ENCODE measurements around the gene CBX6.

The CBX6 gene

DNA sequence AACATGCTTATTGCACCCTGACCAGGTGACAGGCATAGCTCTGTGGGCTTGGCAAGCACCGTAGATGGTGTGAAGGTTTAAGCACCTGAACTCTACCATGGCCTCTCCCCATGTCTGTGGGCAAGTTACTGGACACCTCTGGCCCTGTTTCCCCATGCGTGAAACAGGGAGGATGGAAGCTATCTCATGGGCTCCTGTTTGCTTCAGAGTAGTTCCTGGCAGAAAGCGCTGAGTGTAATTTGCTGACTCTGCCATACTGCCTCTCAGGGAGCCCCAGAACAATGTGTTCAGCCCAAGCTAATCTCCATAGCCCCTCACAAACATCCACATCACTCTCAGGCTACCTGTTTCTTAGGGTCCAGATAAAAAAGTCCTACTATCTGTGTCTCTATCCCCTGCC is 2.4 kb downstream of the CBX6 start:
- ATAC-seq, result no peak
- TF ChIP-seq TCF4 (CRISPR knock-in tag; IDR thresholded peaks at IDR 0.05; ENCODE audit: borderline replicate concordance), result no peak
- no peak for TF ChIP-seq TOX (CRISPR knock-in tag; IDR thresholded peaks at IDR 0.05; ENCODE audit: borderline replicate concordance)
- no peak for TF ChIP-seq ZC3H10 (CRISPR knock-in tag; IDR thresholded peaks at IDR 0.05)
- no peak for TF ChIP-seq PPARA (CRISPR knock-in tag; IDR thresholded peaks at IDR 0.05; ENCODE audit: borderline replicate concordance)
- TF ChIP-seq ZFP30 (CRISPR knock-in tag; IDR thresholded peaks at IDR 0.05), result no peak
- no peak for TF ChIP-seq OSR1 (CRISPR knock-in tag; IDR thresholded peaks at IDR 0.05)
- no peak for TF ChIP-seq ZFP3 (CRISPR knock-in tag; IDR thresholded peaks at IDR 0.05)

GRCh38 chr22:38868886-38869381 is 3.1 kb downstream of the CBX6 start:
- no peak for TF ChIP-seq OSR1 (CRISPR knock-in tag; IDR thresholded peaks at IDR 0.05)
- no peak for TF ChIP-seq BACH2 (CRISPR knock-in tag; IDR thresholded peaks at IDR 0.05; ENCODE audit: borderline replicate concordance)
- ATAC-seq, result peak; percentile 76

GRCh38 chr22:38868286-38868721 is 3.7 kb downstream of the CBX6 start:
- TF ChIP-seq ZFP30 (CRISPR knock-in tag; IDR thresholded peaks at IDR 0.05) (no peak), ZFP3 (CRISPR knock-in tag; IDR thresholded peaks at IDR 0.05) (no peak), ZNF8 (CRISPR knock-in tag; IDR thresholded peaks at IDR 0.05) (no peak), GLIS3 (CRISPR knock-in tag; IDR thresholded peaks at IDR 0.05) (no peak), PPARA (CRISPR knock-in tag; IDR thresholded peaks at IDR 0.05; ENCODE audit: borderline replicate concordance) (no peak), ISL1 (CRISPR knock-in tag; IDR thresholded peaks at IDR 0.05) (no peak)
- TF ChIP-seq, protein P1, sequence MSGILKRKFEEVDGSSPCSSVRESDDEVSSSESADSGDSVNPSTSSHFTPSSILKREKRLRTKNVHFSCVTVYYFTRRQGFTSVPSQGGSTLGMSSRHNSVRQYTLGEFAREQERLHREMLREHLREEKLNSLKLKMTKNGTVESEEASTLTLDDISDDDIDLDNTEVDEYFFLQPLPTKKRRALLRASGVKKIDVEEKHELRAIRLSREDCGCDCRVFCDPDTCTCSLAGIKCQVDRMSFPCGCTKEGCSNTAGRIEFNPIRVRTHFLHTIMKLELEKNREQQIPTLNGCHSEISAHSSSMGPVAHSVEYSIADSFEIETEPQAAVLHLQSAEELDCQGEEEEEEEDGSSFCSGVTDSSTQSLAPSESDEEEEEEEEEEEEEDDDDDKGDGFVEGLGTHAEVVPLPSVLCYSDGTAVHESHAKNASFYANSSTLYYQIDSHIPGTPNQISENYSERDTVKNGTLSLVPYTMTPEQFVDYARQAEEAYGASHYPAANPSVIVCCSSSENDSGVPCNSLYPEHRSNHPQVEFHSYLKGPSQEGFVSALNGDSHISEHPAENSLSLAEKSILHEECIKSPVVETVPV (CRISPR knock-in tag; IDR thresholded peaks at IDR 0.05), result no peak
- TF ChIP-seq, protein P2, sequence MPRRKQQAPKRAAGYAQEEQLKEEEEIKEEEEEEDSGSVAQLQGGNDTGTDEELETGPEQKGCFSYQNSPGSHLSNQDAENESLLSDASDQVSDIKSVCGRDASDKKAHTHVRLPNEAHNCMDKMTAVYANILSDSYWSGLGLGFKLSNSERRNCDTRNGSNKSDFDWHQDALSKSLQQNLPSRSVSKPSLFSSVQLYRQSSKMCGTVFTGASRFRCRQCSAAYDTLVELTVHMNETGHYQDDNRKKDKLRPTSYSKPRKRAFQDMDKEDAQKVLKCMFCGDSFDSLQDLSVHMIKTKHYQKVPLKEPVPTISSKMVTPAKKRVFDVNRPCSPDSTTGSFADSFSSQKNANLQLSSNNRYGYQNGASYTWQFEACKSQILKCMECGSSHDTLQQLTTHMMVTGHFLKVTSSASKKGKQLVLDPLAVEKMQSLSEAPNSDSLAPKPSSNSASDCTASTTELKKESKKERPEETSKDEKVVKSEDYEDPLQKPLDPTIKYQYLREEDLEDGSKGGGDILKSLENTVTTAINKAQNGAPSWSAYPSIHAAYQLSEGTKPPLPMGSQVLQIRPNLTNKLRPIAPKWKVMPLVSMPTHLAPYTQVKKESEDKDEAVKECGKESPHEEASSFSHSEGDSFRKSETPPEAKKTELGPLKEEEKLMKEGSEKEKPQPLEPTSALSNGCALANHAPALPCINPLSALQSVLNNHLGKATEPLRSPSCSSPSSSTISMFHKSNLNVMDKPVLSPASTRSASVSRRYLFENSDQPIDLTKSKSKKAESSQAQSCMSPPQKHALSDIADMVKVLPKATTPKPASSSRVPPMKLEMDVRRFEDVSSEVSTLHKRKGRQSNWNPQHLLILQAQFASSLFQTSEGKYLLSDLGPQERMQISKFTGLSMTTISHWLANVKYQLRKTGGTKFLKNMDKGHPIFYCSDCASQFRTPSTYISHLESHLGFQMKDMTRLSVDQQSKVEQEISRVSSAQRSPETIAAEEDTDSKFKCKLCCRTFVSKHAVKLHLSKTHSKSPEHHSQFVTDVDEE (CRISPR knock-in tag; IDR thresholded peaks at IDR 0.05), result no peak
- no peak for ATAC-seq

DNA sequence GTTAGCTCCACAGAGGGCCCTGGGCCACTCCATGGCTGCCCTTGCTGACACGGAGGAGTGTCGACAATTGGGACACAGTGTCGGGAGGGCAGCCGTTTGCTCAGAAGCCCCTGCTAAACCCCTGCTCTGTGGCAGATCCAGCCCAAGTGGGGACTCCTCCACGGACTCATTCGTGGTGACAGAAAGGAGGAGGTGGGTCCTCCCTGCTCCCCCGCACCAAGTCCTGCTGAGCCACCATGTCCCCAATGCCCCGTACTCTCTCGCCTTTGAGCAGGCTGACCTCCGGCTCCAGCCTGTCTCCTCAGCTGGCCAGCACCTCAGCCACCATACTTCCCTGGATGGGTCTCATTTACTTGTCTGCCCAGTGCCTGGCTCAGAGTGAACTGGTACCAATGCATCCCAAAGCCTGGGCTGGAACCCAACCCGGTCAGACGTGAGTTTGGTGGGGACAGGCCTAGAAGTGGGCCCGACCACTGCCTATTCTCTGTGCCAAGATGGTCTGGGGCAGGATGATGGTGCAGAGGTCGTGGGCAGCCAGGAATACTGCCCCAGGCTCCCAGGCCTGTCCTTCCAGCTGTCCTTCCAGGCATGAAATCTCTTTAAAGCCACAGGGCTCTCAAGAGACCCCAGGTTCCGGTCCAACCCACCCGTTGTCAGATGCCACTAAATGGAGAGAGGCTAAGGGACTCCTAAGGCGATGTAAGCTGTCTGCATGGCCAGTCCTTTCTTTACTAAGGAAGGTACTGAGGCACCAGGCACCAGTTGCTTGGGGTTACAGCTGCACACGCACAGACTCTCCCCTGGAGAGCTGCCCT is 4.3 kb downstream of the CBX6 start:
- no peak for ATAC-seq

More for the DNA sequence above, 4.3 kb downstream of the CBX6 start:
- TF ChIP-seq OSR1 (CRISPR knock-in tag; IDR thresholded peaks at IDR 0.05), result no peak
- TF ChIP-seq ESRRG (CRISPR knock-in tag; IDR thresholded peaks at IDR 0.05), result no peak
- no peak for TF ChIP-seq ZNF8 (CRISPR knock-in tag; IDR thresholded peaks at IDR 0.05)
- no peak for TF ChIP-seq CSDC2 (CRISPR knock-in tag; IDR thresholded peaks at IDR 0.05)
- TF ChIP-seq, protein P2 (CRISPR knock-in tag; IDR thresholded peaks at IDR 0.05), result no peak
- no peak for TF ChIP-seq PATZ1 (CRISPR knock-in tag; IDR thresholded peaks at IDR 0.05; ENCODE audit: borderline replicate concordance)
- TF ChIP-seq ZNF70 (CRISPR knock-in tag; IDR thresholded peaks at IDR 0.05), result no peak
- TF ChIP-seq GLIS3 (CRISPR knock-in tag; IDR thresholded peaks at IDR 0.05), result no peak
